Measurements from ENCODE around the gene NTF3. TPM values are rescaled to one million over a fixed set of nuclear protein-coding genes. Genes with fewer than 3 reads are reported as not detected.

Gene NTF3
- total and polyA plus RNA-seq, 2 of the 8 experiments (the other 6 are each of a cell fraction or from before 2014, with no cell fraction given), result 1.4 to 2.3 TPM

- H3K27ac ChIP-seq (ENCODE audit: low read depth, low read length), result no peak overlapping the region
- H2BK5ac ChIP-seq (ENCODE audit: low read depth, low read length), result no peak overlapping the region
- H4K20me1 ChIP-seq (replicated peaks in 1 of 2; ENCODE audit: control insufficient read depth in 1 of 2, insufficient read depth in 2 of 2, low read length in 2 of 2), result peaks cover 6 to 10% of the 10 kb centered on the region in 2 experiments
- no peak overlapping the region for H2BK120ac ChIP-seq (replicated peaks; ENCODE audit: low read depth, low read length)
- TF ChIP-seq JUN (IDR thresholded peaks at IDR 0.05; ENCODE audit: low read depth, low read length) (no peak), MAX (IDR thresholded peaks at IDR 0.05) (no peak), SIRT6 (IDR thresholded peaks at IDR 0.05; ENCODE audit: low read length) (no peak), CTCF (IDR thresholded peaks at IDR 0.05; ENCODE audit: control extremely low read depth in 1 of 3, insufficient read depth in 1 of 3, low read depth in 1 of 3, low read length in 3 of 3) (no peak), SRF (IDR thresholded peaks at IDR 0.05; ENCODE audit: low read depth, low read length) (no peak), HDAC6 (IDR thresholded peaks at IDR 0.05; ENCODE audit: low read depth, low read length) (no peak), BRCA1 (IDR thresholded peaks at IDR 0.05; ENCODE audit: low read depth, low read length) (no peak), FOSL1 (IDR thresholded peaks at IDR 0.05; ENCODE audit: insufficient read depth, low read depth, low read length) (no peak), CBX5 (IDR thresholded peaks at IDR 0.05; ENCODE audit: low read depth, low read length) (no peak), TEAD4 (IDR thresholded peaks at IDR 0.05; ENCODE audit: low read depth, low read length) (no peak)
- H3K4ac ChIP-seq (replicated peaks; ENCODE audit: insufficient read length, low read depth, low read length), result no peak overlapping the region
- no peaks in the 10 kb centered on the region; a peak in 1 of 4 replicates for H3K9me3 ChIP-seq (ENCODE audit: insufficient read depth in 2 of 2, low read depth in 1 of 2, low read length in 1 of 2)
- no peak overlapping the region for H3K23ac ChIP-seq (ENCODE audit: insufficient read length)
- H2AK5ac ChIP-seq (ENCODE audit: low read depth, low read length), result no peak overlapping the region
- H3K18ac ChIP-seq (ENCODE audit: extremely low read depth, low read length), result no peak overlapping the region
- no peak overlapping the region for H3K14ac ChIP-seq (ENCODE audit: insufficient read length)
- H2BK20ac ChIP-seq (ENCODE audit: low read length), result no peak overlapping the region
- H4K91ac ChIP-seq (replicated peaks; ENCODE audit: insufficient read length, low read length), result no peak overlapping the region
- H3K79me2 ChIP-seq (ENCODE audit: control insufficient read depth in 1 of 2, insufficient read depth in 2 of 2, low read length in 2 of 2), result no peaks in the 10 kb centered on the region
- no peak overlapping the region for H2AFZ ChIP-seq (ENCODE audit: low read length)
- no peak overlapping the region for H3K56ac ChIP-seq (replicated peaks; ENCODE audit: insufficient read length, low read depth, low read length)
- H3K36me3 ChIP-seq (ENCODE audit: control insufficient read depth in 2 of 4, insufficient read depth in 4 of 4, low read length in 3 of 4), result no peaks in the 10 kb centered on the region
- peaks cover 4% of the 10 kb centered on the region; the same call in 1 of the 2 replicates for H3K23me2 ChIP-seq (ENCODE audit: low read depth, low read length)
- no peak overlapping the region; the same call in 1 of the 2 replicates for H4K8ac ChIP-seq (ENCODE audit: extremely low read depth, insufficient read depth, low read length)
- POLR2A ChIA-PET (ENCODE audit: partially characterized antibody), result interaction anchor here (0.6 to 1.4 kb wide), 4 partner anchors 10 to 363 kb away, joined by 3 to 5 read pairs (median 3); no protein-coding TSS in a partner anchor
- peaks cover 3 to 17% (median 10%) of the 10 kb centered on the region in 4 experiments; a peak in 6 of 7 replicates for H3K4me1 ChIP-seq (replicated peaks in 1 of 4; ENCODE audit: control insufficient read depth in 3 of 4, insufficient read depth in 4 of 4, low read length in 3 of 4)
- no peak for DNase-seq (ENCODE audit: low read depth in 1 of 2, low spot score in 2 of 2)
- CTCF ChIA-PET (ENCODE audit: partially characterized antibody), result interaction anchor here (0.7 to 8.4 kb wide), 16 partner anchors 8 to 380 kb away, joined by 3 to 108 read pairs (median 4); partner anchors contain the start of gene NTF3
- H3K9ac ChIP-seq (replicated peaks in 1 of 4; ENCODE audit: extremely low read depth in 1 of 4, low read depth in 3 of 4, low read length in 3 of 4), result no peak overlapping the region
- H4K5ac ChIP-seq (ENCODE audit: insufficient read length, low read depth, low read length), result no peak overlapping the region
- 0 out of 2 replicates have a peak, but pooled peaks cover 2% of the 10 kb centered on the region for H3K79me1 ChIP-seq (ENCODE audit: low read depth, low read length)
- FAIRE-seq, result no peak
- H3K4me3 ChIP-seq (ENCODE audit: extremely low read depth in 1 of 4, insufficient read depth in 2 of 4, low read depth in 3 of 4, low read length in 4 of 4), result no peak overlapping the region
- no peak overlapping the region for H2BK15ac ChIP-seq (ENCODE audit: low read length)
- H3K4me2 ChIP-seq (ENCODE audit: insufficient read depth in 1 of 2, low read depth in 2 of 2, low read length in 2 of 2), result no peak overlapping the region
- H2BK12ac ChIP-seq (ENCODE audit: low read depth, low read length), result no peak overlapping the region
- H3K27me3 ChIP-seq (replicated peaks in 1 of 4; ENCODE audit: control insufficient read depth in 3 of 4, extremely low read depth in 1 of 4, insufficient read depth in 3 of 4, low read length in 3 of 4), result peaks cover 17 to 27% (median 25%) of the 10 kb centered on the region in 4 experiments
- 82% methylated on average over 4 of the region's 4 CpGs; no CpG with 5 or more reads in 1 of the 2 experiments for WGBS, 2 experiments (ENCODE audit: extremely low coverage in 1 of 2, insufficient coverage in 1 of 2, insufficient read length in 1 of 2, insufficient replicate concordance in 2 of 2, low coverage in 1 of 2, low lambda C conversion rate in 2 of 2, missing lambda C conversion rate in 1 of 2)
Measured at GRCh38 chr12:5438671-5439200, 6.8 kb downstream of the NTF3 start.
